Measurements from ENCODE around the gene FRMD4B. TPM values are rescaled to one million over a fixed set of nuclear protein-coding genes. Genes with fewer than 3 reads are reported as not detected.

Gene FRMD4B
- total and polyA plus RNA-seq, 10 of the 15 experiments (the other 5 are each of a cell fraction or from before 2014, with no cell fraction given), result 3.9 to 11.4 (median 8.0) TPM

- H3K4me1 ChIP-seq (ENCODE audit: control insufficient read depth, insufficient read depth, low read length), result no peaks in the 10 kb centered on the region; the same call in 1 of the 2 replicates
- ChIA-PET SMC1A (ENCODE audit: uncharacterized antibody, unreplicated experiment) (interaction anchor here (0.7 to 1.8 kb wide), 3 partner anchors 9 to 36 kb away, joined by 3 to 7 read pairs (median 4); no protein-coding TSS in a partner anchor), RAD21 (ENCODE audit: unreplicated experiment) (interaction anchor here (1.5 kb wide), 1 partner anchor 77 kb away, joined by 8 read pairs; no protein-coding TSS in a partner anchor), CTCF (interaction anchor here (4.9 kb wide), 1 partner anchor 77 kb away, joined by 26 read pairs; no protein-coding TSS in a partner anchor), POLR2A (interaction anchor here (1.0 kb wide), 2 partner anchors 9 to 12 kb away, joined by 3 to 7 read pairs; no protein-coding TSS in a partner anchor)
- 41% methylated on average over 2 of the region's 2 CpGs for WGBS (ENCODE audit: insufficient coverage, insufficient replicate concordance, low lambda C conversion rate, missing lambda C conversion rate)
- no peaks in the 10 kb centered on the region for H3K27me3 ChIP-seq (replicated peaks in 1 of 2; ENCODE audit: control insufficient read depth in 2 of 2, insufficient read depth in 2 of 2, low read length in 1 of 2)
- no peak overlapping the region for H2AFZ ChIP-seq (ENCODE audit: control insufficient read depth, low read depth, low read length)
- H3K36me3 ChIP-seq (ENCODE audit: control insufficient read depth in 2 of 2, insufficient read depth in 2 of 2, low read length in 1 of 2), result no peaks in the 10 kb centered on the region
- no TSS peak for BruUV-seq (replicated peaks)
- H3K4me2 ChIP-seq (ENCODE audit: control insufficient read depth, insufficient read depth), result no peak overlapping the region
- DNase-seq (ENCODE audit: low read depth, low spot score) (no peak), ATAC-seq (no peak), FAIRE-seq (no peak)
- no peak overlapping the region for H3K4me3 ChIP-seq
- H3K79me2 ChIP-seq (ENCODE audit: control insufficient read depth, insufficient read depth, low read length), result no peaks in the 10 kb centered on the region
- in situ Hi-C loops (cut with MboI) (no loop called here), intact Hi-C loops (cut with micrococcal nuclease; ENCODE audit: unreplicated experiment) (no loop called here)
- H3K27ac ChIP-seq (ENCODE audit: control insufficient read depth, insufficient read depth), result no peak overlapping the region
- no peak for TF ChIP-seq TAF1 (IDR thresholded peaks at IDR 0.05; ENCODE audit: borderline replicate concordance, low read depth, low read length)
- no peak for TF ChIP-seq IRF4 (IDR thresholded peaks at IDR 0.05; ENCODE audit: low read depth, low read length)
- no peak for TF ChIP-seq ZBTB40 (IDR thresholded peaks at IDR 0.05; ENCODE audit: borderline replicate concordance)
- TF ChIP-seq, protein P1, sequence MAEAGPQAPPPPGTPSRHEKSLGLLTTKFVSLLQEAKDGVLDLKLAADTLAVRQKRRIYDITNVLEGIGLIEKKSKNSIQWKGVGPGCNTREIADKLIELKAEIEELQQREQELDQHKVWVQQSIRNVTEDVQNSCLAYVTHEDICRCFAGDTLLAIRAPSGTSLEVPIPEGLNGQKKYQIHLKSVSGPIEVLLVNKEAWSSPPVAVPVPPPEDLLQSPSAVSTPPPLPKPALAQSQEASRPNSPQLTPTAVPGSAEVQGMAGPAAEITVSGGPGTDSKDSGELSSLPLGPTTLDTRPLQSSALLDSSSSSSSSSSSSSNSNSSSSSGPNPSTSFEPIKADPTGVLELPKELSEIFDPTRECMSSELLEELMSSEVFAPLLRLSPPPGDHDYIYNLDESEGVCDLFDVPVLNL (IDR thresholded peaks at IDR 0.05; ENCODE audit: low read depth, low read length), result no peak
- no peak overlapping the region for H3K9ac ChIP-seq (ENCODE audit: control insufficient read depth, insufficient read depth, low read length)
- H3K9me3 ChIP-seq (replicated peaks; ENCODE audit: control insufficient read depth, insufficient read depth, low read length), result no peaks in the 10 kb centered on the region; the same call in 2 of the 3 replicates
- no peaks in the 10 kb centered on the region for H4K20me1 ChIP-seq (ENCODE audit: control insufficient read depth, insufficient read depth)
Observed at GRCh38 chr3:69332934-69333333, 53.0 kb downstream of the FRMD4B start.
